Sigmoid colon (tissue), 7 donors: ENCODE data around the gene NODAL. TPM values are rescaled to one million over a fixed set of nuclear protein-coding genes. Genes with fewer than 3 reads are reported as not detected.
A peak's percentile ranks its signal among the peaks of the same experiment; 100 is the strongest.

Experiments
- DNase-seq: peaks from one replicate; pipeline ENCODE4 v3.0.0-alpha.2; 2019
- H3K27ac ChIP-seq, 4 donors: fragments of 200-600 bp; sonication (generic); one replicate each; pipeline ENCODE4 v1.5.1; 2016 to 2019; ENCODE audit warnings: mild to moderate bottlenecking in 1 of 4
- H3K27me3 ChIP-seq, 3 donors: fragments of 200-600 bp; sonication (generic); one replicate each; pipeline ENCODE4 v1.5.1; 2019; ENCODE audit warnings: mild to moderate bottlenecking in 1 of 3
- H3K36me3 ChIP-seq, 4 donors: fragments of 200-600 bp; sonication (generic); one replicate each; pipeline ENCODE4 v1.5.1; 2016 to 2019
- H3K4me1 ChIP-seq, 4 donors: fragments of 200-600 bp; sonication (generic); one replicate each; pipeline ENCODE4 v1.5.1; 2017 to 2019
- H3K4me3 ChIP-seq, 4 donors: fragments of 200-600 bp; sonication (generic); one replicate each; pipeline ENCODE4 v1.5.1; 2017 to 2019; ENCODE audit warnings: mild to moderate bottlenecking in 2 of 4, moderate library complexity in 1 of 4
- H3K9me3 ChIP-seq, 4 donors: fragments of 200-600 bp in 3 of 4; sonication (generic) in 3 of 4; one replicate each; pipeline versions ENCODE4 v1.5.1 to v1.6.1; 2013 to 2019
- EP300 ChIP-seq, 4 donors: sonication (generic); formaldehyde crosslinking; IDR thresholded peaks; one replicate each; pipeline ENCODE4 v1.6.1; 2017; ENCODE audit warnings: antibody characterized with exemption in 4 of 4
- POLR2A ChIP-seq, 2 donors: fragments of 450-650 bp; IDR thresholded peaks; one replicate each; pipeline ENCODE4 v1.6.1; 2016; ENCODE audit warnings: antibody characterized with exemption in 2 of 2, mild to moderate bottlenecking in 2 of 2, moderate library complexity in 2 of 2
- POLR2AphosphoS5 ChIP-seq, 4 donors: sonication (generic); formaldehyde crosslinking; IDR thresholded peaks; one replicate each; pipeline ENCODE4 v1.6.1; 2017; ENCODE audit warnings: antibody characterized with exemption in 4 of 4
- WGBS, 2 donors: extraction: QIAGEN DNeasy Blood & Tissue Kit; methylation state at CpG; one replicate each; pipeline ENCODE4 v1.1.7; 2013; 5-methylcytosine and 5-hydroxymethylcytosine counted together
- intact Hi-C: fragments of 100-400 bp; cut with DNase I; formaldehyde crosslinking; loops from one replicate; pipeline ENCODE4 v1.15.1; 2023
- polyA plus RNA-seq, 3 donors: library from polyadenylated mRNA; stranded (reverse); fragments of 200-250 nt; gene quantifications; one replicate each; pipeline ENCODE4 v1.2.3, GENCODE V29; 2013
- total RNA-seq, 4 donors: library from RNA; depleted of rRNA; stranded (reverse); fragments of >200 nt; gene quantifications; one replicate each; pipeline ENCODE4 v1.1.0, GENCODE V29; 2016
- TF ChIP-seq, protein P1 (sequence below), 4 experiments: fragments of 450-650 bp in 3 of 4; fragments of 200-600 bp in 1 of 4; IDR thresholded peaks; one replicate each; pipeline ENCODE4 v1.5.1; 2016 to 2019; ENCODE audit warnings: antibody characterized with exemption in 4 of 4, mild to moderate bottlenecking in 3 of 4, moderate library complexity in 2 of 4
- donor health status: healthy with polysubstance abuse.
- donor health status: Bipolar disorder and iron deficiency.
- donor health status: healthy.

The NODAL gene
- total and polyA plus RNA-seq, 7 donors = not detected

DNA sequence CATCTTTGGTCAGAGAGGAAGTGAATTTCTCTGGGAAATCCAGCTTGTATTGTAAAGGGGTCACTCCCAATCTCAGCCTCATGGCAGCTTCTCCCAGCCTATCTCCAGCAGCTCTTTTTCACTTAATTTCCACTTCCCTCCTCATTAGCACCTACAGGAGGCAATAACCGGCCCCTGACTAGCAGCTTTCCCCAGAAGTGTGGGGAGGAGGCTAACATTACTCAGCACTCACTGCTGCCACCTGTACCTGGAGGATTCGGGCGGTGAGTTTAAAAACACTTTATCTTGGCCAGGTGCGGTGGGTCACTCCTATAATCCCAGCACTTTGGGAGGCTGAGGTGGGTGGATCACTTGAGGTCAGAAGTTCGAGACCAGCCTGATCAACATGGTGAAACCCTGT lies 3.8 kb downstream of the NODAL start:
- Histone ChIP-seq H3K36me3 (no peaks in the 10 kb centered on the region), H3K4me1 (peaks cover 0 to 20% (median 15%) of the 10 kb centered on the region in 4 donors), H3K27me3 (peaks cover 17 to 26% (median 18%) of the 10 kb centered on the region in 3 donors), H3K27ac (no peak overlapping the region), H3K9me3 (no peaks in the 10 kb centered on the region), H3K4me3 (no peak overlapping the region)
- TF ChIP-seq EP300 (IDR thresholded peaks at IDR 0.05) (no peak), POLR2AphosphoS5 (IDR thresholded peaks at IDR 0.05) (no peak), POLR2A (IDR thresholded peaks at IDR 0.05) (no peak)
- TF ChIP-seq, protein P1, sequence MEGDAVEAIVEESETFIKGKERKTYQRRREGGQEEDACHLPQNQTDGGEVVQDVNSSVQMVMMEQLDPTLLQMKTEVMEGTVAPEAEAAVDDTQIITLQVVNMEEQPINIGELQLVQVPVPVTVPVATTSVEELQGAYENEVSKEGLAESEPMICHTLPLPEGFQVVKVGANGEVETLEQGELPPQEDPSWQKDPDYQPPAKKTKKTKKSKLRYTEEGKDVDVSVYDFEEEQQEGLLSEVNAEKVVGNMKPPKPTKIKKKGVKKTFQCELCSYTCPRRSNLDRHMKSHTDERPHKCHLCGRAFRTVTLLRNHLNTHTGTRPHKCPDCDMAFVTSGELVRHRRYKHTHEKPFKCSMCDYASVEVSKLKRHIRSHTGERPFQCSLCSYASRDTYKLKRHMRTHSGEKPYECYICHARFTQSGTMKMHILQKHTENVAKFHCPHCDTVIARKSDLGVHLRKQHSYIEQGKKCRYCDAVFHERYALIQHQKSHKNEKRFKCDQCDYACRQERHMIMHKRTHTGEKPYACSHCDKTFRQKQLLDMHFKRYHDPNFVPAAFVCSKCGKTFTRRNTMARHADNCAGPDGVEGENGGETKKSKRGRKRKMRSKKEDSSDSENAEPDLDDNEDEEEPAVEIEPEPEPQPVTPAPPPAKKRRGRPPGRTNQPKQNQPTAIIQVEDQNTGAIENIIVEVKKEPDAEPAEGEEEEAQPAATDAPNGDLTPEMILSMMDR (IDR thresholded peaks at IDR 0.05) = no peak
- intact Hi-C loops = no loop called here
- WGBS, 2 donors = 29 to 62% methylated on average over 5 of the region's 5 CpGs
- DNase-seq = peak; percentile 12

DNA sequence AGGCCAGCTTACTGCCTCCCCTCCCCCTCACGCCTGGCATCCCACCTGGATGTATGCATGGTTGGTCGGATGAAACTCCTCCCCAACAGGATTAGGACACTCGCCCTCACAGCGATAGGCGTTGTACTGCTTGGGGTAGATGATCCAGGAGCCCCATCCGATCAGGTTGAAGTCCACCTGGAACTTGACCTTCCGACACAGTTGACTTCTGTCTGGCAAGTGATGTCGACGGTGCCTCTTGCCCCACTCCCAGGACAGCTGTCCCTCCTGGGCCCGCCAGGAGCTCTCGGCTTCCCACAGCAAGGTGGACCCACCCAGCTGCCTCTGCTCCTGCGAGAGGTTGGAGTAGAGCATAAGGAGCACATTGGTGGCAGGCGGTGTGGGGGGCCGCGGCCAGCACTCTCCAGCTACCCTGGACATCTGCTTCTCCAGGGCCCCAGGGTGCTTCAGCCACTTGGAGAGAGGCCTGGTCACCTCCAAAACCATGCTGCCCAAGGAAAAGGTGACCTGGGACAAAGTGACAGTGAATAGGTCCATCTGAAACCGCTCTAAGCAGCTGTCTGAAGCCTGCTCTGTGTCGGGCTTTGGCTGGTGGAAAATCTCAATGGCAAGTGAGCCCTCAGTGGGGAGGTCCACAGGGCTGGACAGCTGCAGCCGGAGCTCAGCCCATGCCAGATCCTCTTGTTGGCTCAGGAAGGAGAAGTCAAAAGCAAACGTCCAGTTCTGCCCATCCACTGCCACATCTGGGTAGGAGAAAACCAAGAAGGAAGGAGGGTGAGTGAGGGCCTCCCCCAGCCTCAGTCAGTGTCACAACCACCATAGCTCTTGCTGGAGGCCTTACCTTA lies 6.0 kb downstream of the NODAL start:
- WGBS, 2 donors = 94 to 95% methylated on average over 19 of the region's 19 CpGs
- peak; percentile 53 for DNase-seq
- peaks cover 4 to 5% (median 5%) of the 10 kb centered on the region in 3 donors for H3K27me3 ChIP-seq
- peaks cover 0 to 31% (median 25%) of the 10 kb centered on the region in 4 donors for H3K4me1 ChIP-seq
- TF ChIP-seq, protein P1 (IDR thresholded peaks at IDR 0.05) = no peak
- TF ChIP-seq POLR2AphosphoS5 (IDR thresholded peaks at IDR 0.05) (no peak), POLR2A (IDR thresholded peaks at IDR 0.05) (no peak), EP300 (IDR thresholded peaks at IDR 0.05) (no peak)
- intact Hi-C loops = no loop called here
- H3K4me3 ChIP-seq = no peak overlapping the region
- H3K27ac ChIP-seq = no peak overlapping the region
- no peaks in the 10 kb centered on the region for H3K36me3 ChIP-seq
- no peaks in the 10 kb centered on the region for H3K9me3 ChIP-seq

DNA sequence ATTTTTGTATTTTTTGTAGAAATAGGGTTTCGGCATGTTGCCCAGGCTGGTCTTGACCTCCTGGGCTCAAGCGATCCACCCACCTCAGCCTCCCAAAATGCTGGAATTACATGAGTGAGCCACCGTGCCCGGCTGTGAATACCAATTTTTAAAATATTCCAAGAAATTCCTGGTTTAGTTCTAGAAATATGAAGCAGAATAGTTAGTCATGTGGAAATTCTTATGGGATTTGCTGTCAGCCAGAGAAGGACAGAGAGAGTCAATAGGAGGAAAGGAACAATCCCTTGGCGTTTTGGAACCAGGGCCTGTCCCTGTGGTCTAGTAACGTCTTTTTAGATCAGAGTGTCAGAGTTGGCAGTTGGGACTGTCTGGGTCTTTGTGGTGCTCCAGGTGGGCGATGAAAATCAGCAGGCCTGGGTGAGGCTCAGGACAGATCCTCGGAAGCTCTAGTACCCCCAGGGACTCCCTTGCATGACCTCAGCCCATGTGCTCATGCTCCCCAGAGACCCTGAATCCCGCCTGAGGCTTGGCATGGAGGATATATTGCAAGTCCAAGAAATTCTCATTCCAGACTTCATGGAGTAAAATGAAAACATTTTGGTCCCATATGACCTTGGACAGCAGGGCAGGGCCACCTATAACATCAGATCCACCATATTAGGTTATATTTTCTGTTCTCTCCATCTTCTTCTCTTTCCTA lies 7.8 kb downstream of the NODAL start:
- TF ChIP-seq EP300 (IDR thresholded peaks at IDR 0.05) (no peak), POLR2A (IDR thresholded peaks at IDR 0.05) (no peak), POLR2AphosphoS5 (IDR thresholded peaks at IDR 0.05) (no peak)
- TF ChIP-seq, protein P1 (IDR thresholded peaks at IDR 0.05) = no peak
- peak; percentile 53 for DNase-seq
- no peak overlapping the region for H3K27ac ChIP-seq
- H3K4me1 ChIP-seq = peaks cover 0 to 37% (median 35%) of the 10 kb centered on the region in 4 donors
- 91 to 92% methylated on average over 9 of the region's 9 CpGs for WGBS, 2 donors
- intact Hi-C loops = no loop called here
- no peak overlapping the region for H3K4me3 ChIP-seq
- H3K36me3 ChIP-seq = peaks cover 0 to 14% (median 5%) of the 10 kb centered on the region in 4 donors
- no peaks in the 10 kb centered on the region for H3K27me3 ChIP-seq
- no peaks in the 10 kb centered on the region for H3K9me3 ChIP-seq

DNA sequence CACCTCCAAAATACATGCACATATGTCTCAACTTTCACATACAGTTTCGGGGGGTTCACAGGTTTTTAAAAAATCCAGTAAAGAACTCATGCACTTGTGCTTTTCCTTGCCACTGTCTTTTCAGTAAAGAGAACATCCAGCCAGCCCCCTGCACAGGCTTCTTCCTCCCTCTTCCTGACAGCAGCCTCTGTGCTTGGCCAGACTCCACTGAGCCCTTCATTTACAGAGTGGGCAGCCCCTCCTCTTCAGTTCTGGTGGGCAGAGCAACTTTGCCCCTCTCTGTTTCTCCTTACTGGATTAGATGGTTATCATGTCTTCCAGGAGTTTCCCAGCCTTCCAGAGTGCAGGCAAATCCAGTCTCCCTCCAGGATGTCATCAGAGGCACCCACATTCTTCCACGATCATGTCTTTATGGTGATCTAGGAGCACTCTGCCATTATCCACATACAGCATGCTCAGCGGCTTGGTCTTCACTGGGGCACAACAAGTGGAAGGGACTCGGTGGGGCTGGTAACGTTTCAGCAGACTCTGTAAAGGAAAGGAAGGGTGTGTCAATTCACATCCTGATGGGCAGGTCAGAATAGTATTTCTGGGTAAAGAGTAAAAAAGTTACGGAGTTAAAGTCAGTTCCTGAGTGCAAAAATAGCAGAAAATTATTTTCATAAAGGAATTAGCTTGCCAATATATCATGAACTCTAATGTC lies 8.8 kb downstream of the NODAL start:
- 50 to 57% methylated on average over 6 of the region's 6 CpGs for WGBS, 2 donors
- Histone ChIP-seq H3K36me3 (peaks cover 0 to 24% (median 13%) of the 10 kb centered on the region in 4 donors), H3K4me1 (peaks cover 0 to 44% (median 40%) of the 10 kb centered on the region in 4 donors), H3K4me3 (no peak overlapping the region), H3K27ac (peak overlapping the region in 3 of 4 donors; percentile 24 to 81 (median 79)), H3K27me3 (no peaks in the 10 kb centered on the region), H3K9me3 (no peaks in the 10 kb centered on the region)
- intact Hi-C loops = no loop called here
- peak; percentile 61 for DNase-seq
- TF ChIP-seq POLR2A (IDR thresholded peaks at IDR 0.05) = no peak
- TF ChIP-seq POLR2AphosphoS5 (IDR thresholded peaks at IDR 0.05) = no peak
- TF ChIP-seq, protein P1 (IDR thresholded peaks at IDR 0.05) = no peak
- TF ChIP-seq EP300 (IDR thresholded peaks at IDR 0.05) = no peak
